ENCODE measurements around the gene RHOJ.

RHOJ gene

DNA sequence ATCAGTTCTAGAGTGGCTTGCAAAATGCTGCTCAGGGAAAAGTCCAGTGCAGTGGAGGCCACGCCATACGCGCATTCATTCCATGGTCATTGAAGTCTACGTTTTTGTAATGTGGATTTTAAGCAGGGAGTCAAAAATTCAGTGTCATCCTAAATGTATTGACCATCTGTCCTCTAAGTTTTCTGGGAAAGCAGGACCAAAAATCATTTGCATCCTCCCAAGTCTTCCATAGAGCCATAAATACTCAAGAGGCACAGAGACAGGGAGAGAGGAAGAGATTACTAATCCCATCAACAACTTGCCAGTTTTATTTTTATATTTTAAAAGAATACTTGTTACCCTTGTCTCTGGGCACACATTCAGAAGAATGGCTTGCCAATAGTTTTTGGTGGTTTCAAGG is 36.9 kb downstream of the RHOJ start:
- TF ChIP-seq, protein P1, sequence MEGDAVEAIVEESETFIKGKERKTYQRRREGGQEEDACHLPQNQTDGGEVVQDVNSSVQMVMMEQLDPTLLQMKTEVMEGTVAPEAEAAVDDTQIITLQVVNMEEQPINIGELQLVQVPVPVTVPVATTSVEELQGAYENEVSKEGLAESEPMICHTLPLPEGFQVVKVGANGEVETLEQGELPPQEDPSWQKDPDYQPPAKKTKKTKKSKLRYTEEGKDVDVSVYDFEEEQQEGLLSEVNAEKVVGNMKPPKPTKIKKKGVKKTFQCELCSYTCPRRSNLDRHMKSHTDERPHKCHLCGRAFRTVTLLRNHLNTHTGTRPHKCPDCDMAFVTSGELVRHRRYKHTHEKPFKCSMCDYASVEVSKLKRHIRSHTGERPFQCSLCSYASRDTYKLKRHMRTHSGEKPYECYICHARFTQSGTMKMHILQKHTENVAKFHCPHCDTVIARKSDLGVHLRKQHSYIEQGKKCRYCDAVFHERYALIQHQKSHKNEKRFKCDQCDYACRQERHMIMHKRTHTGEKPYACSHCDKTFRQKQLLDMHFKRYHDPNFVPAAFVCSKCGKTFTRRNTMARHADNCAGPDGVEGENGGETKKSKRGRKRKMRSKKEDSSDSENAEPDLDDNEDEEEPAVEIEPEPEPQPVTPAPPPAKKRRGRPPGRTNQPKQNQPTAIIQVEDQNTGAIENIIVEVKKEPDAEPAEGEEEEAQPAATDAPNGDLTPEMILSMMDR (IDR thresholded peaks at IDR 0.05; ENCODE audit: insufficient read depth, low read length, missing control alignments), result no peak
- ChIA-PET POLR2A (no interaction called here), CTCF (interaction anchor here (0.7 kb wide), 1 partner anchor 1116 kb away, joined by 3 read pairs; no protein-coding TSS in a partner anchor)
- H3K4me3 ChIP-seq (ENCODE audit: low read depth, low read length), result no peak overlapping the region
- DNase-seq (ENCODE audit: low read depth, low spot score), result no peak

DNA sequence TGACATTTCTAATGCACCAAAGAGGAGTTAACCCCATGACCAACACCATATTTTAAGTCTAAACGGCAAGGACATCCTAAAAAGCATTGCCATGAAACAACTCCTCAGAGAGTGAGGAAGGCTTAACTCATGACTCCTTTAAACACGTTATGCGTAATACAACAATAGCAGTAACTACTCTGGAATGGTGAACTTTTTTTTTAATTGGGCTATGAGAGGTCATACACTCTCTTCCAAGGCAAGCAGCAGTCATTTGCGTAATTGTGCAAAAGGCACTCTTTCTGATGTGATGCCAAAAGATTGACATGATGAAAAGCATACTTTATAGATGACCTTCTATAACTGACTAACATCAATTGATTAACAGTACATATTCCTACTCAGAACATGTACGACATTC is 39.4 kb downstream of the RHOJ start:
- CTCF ChIA-PET, result interaction anchor here (1.1 kb wide), 1 partner anchor 34 kb away, joined by 5 read pairs; no protein-coding TSS in a partner anchor
- DNase-seq (ENCODE audit: low read depth, low spot score), result no peak
- no peak overlapping the region for H3K4me3 ChIP-seq (ENCODE audit: low read depth, low read length)
- TF ChIP-seq, protein P1 (IDR thresholded peaks at IDR 0.05; ENCODE audit: insufficient read depth, low read length, missing control alignments), result no peak
- POLR2A ChIA-PET, result no interaction called here

DNA sequence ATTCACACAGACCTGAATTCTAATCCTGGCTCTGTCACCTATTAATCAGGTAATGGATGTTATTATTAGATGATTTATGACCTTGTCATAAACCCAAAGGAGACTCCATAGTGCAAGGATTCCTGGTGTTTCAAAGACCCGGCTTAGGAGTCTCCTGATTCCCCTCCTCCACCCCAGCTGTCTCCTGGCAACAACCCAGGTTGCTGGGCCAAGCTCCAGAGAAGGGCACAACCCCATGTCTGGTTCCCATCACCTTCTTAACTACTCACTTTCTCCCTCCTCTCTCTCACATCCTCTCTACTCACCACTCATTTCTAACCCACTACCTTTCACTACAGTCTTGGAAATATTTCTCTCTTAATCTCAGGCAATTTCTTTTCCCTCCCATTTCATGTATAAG is 41.6 kb downstream of the RHOJ start:
- no peak for DNase-seq (ENCODE audit: low read depth, low spot score)
- no peak overlapping the region for H3K4me3 ChIP-seq (ENCODE audit: low read depth, low read length)
- ChIA-PET POLR2A (no interaction called here), CTCF (no interaction called here)
- TF ChIP-seq, protein P1 (IDR thresholded peaks at IDR 0.05; ENCODE audit: insufficient read depth, low read length, missing control alignments), result no peak

DNA sequence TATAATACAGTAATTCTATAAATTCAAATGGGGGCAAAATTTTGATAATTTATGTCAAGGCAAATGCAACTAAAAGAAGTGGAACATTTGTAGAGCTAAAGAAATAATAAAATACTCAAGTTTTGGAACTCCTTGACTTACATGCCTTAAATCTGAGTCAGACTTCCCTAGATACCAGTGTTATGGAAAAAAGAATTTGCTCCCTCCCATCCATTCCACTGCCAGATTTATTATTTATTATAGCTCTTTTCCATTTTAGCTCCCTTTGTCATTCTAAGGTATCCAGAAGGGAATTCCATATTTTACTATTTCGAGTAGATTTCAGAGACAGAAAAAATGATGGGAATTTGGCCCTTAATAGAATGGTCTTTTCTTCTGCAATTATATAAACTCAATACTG is 44.0 kb downstream of the RHOJ start:
- ChIA-PET CTCF (interaction anchor here (1.2 to 2.6 kb wide), 3 partner anchors 27 to 1122 kb away, joined by 3 to 7 read pairs (median 3); no protein-coding TSS in a partner anchor), POLR2A (interaction anchor here (0.5 to 1.5 kb wide), 5 partner anchors 13 to 295 kb away, joined by 3 to 5 read pairs (median 3); partner anchors contain the start of genes PPP2R5E and RHOJ)
- peak; percentile 17 for DNase-seq (ENCODE audit: low read depth, low spot score)
- TF ChIP-seq, protein P1 (IDR thresholded peaks at IDR 0.05; ENCODE audit: insufficient read depth, low read length, missing control alignments), result no peak
- H3K4me3 ChIP-seq (ENCODE audit: low read depth, low read length), result no peak overlapping the region

GRCh38 chr14:63249092-63249491 is 44.8 kb downstream of the RHOJ start:
- CTCF ChIA-PET, result interaction anchor here (0.8 to 2.6 kb wide), 3 partner anchors 27 to 75 kb away, joined by 3 to 7 read pairs (median 4); no protein-coding TSS in a partner anchor
- POLR2A ChIA-PET, result interaction anchor here (0.7 to 1.5 kb wide), 3 partner anchors 41 to 294 kb away, joined by 3 to 5 read pairs (median 3); partner anchors contain the start of genes PPP2R5E and RHOJ

GRCh38 chr14:63257299-63257698 is 53.1 kb downstream of the RHOJ start:
- POLR2A ChIA-PET, result no interaction called here
- CTCF ChIA-PET, result no interaction called here

More at GRCh38 chr14:63249092-63249491, 44.8 kb downstream of the RHOJ start:
- TF ChIP-seq, protein P1 (IDR thresholded peaks at IDR 0.05; ENCODE audit: insufficient read depth, low read length, missing control alignments), result no peak
- no peak overlapping the region for H3K4me3 ChIP-seq (ENCODE audit: low read depth, low read length)
- no peak for DNase-seq (ENCODE audit: low read depth, low spot score)

More at GRCh38 chr14:63257299-63257698, 53.1 kb downstream of the RHOJ start:
- TF ChIP-seq, protein P1 (IDR thresholded peaks at IDR 0.05; ENCODE audit: insufficient read depth, low read length, missing control alignments), result no peak
- H3K4me3 ChIP-seq (ENCODE audit: low read depth, low read length), result no peak overlapping the region
- DNase-seq (ENCODE audit: low read depth, low spot score), result no peak

Measured in AG04449 (cell line).